Measurements from ENCODE around the gene LCE1A. TPM values are rescaled to one million over a fixed set of nuclear protein-coding genes. Genes with fewer than 3 reads are reported as not detected.

The LCE1A gene
- total and polyA plus RNA-seq, 7 experiments from 2014 or later = not detected

- H3K27me3 ChIP-seq (ENCODE audit: control insufficient read depth in 2 of 2, insufficient read depth in 2 of 2, low read length in 2 of 2) = no peaks in the 10 kb centered on the region
- POLR2A ChIA-PET = no interaction called here
- Mint-ChIP-seq H3K27ac (no peak within 1 kb of the TSS), H3K27me3 (peaks cover 6 to 31% (median 24%) of the 10 kb centered on the region in 5 donors), H3K4me3 (no peak within 1 kb of the TSS), H3K4me1 (no peaks in the 10 kb centered on the region), H3K9me3 (peaks cover 0 to 5% (median 0%) of the 10 kb centered on the region in 11 donors), H3K36me3 (no peaks in the 10 kb centered on the region)
- H3K9me3 ChIP-seq (ENCODE audit: control insufficient read depth in 2 of 3, low read length in 3 of 3) = no peaks in the 10 kb centered on the region
- no peak within 1 kb of the TSS for H3K27ac ChIP-seq (ENCODE audit: low read depth, low read length)
- no peak for ATAC-seq
- no peaks in the 10 kb centered on the region for H3K4me1 ChIP-seq (ENCODE audit: control insufficient read depth in 2 of 2, insufficient read depth in 2 of 2, low read length in 2 of 2)
- no peak within 1 kb of the TSS for H3K4me3 ChIP-seq (ENCODE audit: low read length)
- CTCF ChIA-PET = no interaction called here
- DNase-seq = no peak
- intact Hi-C loops (cut with micrococcal nuclease) = no loop called here
- H3K36me3 ChIP-seq (ENCODE audit: control insufficient read depth in 2 of 3, insufficient read depth in 3 of 3, low read length in 3 of 3) = no peaks in the 10 kb centered on the region
These were observed 20.7 kb upstream of the LCE1A start, which contains the start of gene LCE1C for GRCh38 chr1:152806576-152806975. Gene LCE1C, minus strand, starts transcription at chr1:152806651. Its CDS starts 1,173 bp downstream, at chr1:152805478.

- no peaks in the 10 kb centered on the region for H3K9me3 ChIP-seq (ENCODE audit: control insufficient read depth in 2 of 3, low read length in 3 of 3)
- Mint-ChIP-seq H3K4me1 (no peaks in the 10 kb centered on the region), H3K36me3 (no peaks in the 10 kb centered on the region), H3K27ac (no peak overlapping the region), H3K9me3 (peaks cover 0 to 5% (median 0%) of the 10 kb centered on the region in 11 donors), H3K4me3 (no peak overlapping the region), H3K27me3 (peaks cover 2 to 23% (median 12%) of the 10 kb centered on the region in 5 donors)
- no peak overlapping the region for H3K4me3 ChIP-seq (ENCODE audit: low read length)
- H3K27me3 ChIP-seq (ENCODE audit: control insufficient read depth in 2 of 2, insufficient read depth in 2 of 2, low read length in 2 of 2) = no peaks in the 10 kb centered on the region
- DNase-seq (no peak), ATAC-seq (no peak)
- ChIA-PET CTCF (no interaction called here), POLR2A (no interaction called here)
- no peaks in the 10 kb centered on the region for H3K4me1 ChIP-seq (ENCODE audit: control insufficient read depth in 2 of 2, insufficient read depth in 2 of 2, low read length in 2 of 2)
- no peak overlapping the region for H3K27ac ChIP-seq (ENCODE audit: low read depth, low read length)
- H3K36me3 ChIP-seq (ENCODE audit: control insufficient read depth in 2 of 3, insufficient read depth in 3 of 3, low read length in 3 of 3) = no peaks in the 10 kb centered on the region
- intact Hi-C loops (cut with micrococcal nuclease) = no loop called here
These were observed 16.2 kb upstream of the LCE1A start for GRCh38 chr1:152811050-152811449.

- H3K4me3 ChIP-seq (ENCODE audit: low read length) = no peak within 1 kb of the TSS
- ChIA-PET POLR2A (no interaction called here), CTCF (no interaction called here)
- Mint-ChIP-seq H3K27ac (no peak within 1 kb of the TSS), H3K9me3 (peaks cover 0 to 5% (median 0%) of the 10 kb centered on the region in 11 donors), H3K4me1 (no peaks in the 10 kb centered on the region), H3K36me3 (no peaks in the 10 kb centered on the region), H3K4me3 (no peak within 1 kb of the TSS), H3K27me3 (peaks cover 2 to 23% (median 10%) of the 10 kb centered on the region in 5 donors)
- H3K36me3 ChIP-seq (ENCODE audit: control insufficient read depth in 2 of 3, insufficient read depth in 3 of 3, low read length in 3 of 3) = no peaks in the 10 kb centered on the region
- no peaks in the 10 kb centered on the region for H3K27me3 ChIP-seq (ENCODE audit: control insufficient read depth in 2 of 2, insufficient read depth in 2 of 2, low read length in 2 of 2)
- H3K4me1 ChIP-seq (ENCODE audit: control insufficient read depth in 2 of 2, insufficient read depth in 2 of 2, low read length in 2 of 2) = no peaks in the 10 kb centered on the region
- ATAC-seq (no peak), DNase-seq (no peak)
- intact Hi-C loops (cut with micrococcal nuclease) = no loop called here
- H3K9me3 ChIP-seq (ENCODE audit: control insufficient read depth in 2 of 3, low read length in 3 of 3) = no peaks in the 10 kb centered on the region
- H3K27ac ChIP-seq (ENCODE audit: low read depth, low read length) = no peak within 1 kb of the TSS
These were observed 15.6 kb upstream of the LCE1A start, which contains the start of gene LCE1B for GRCh38 chr1:152811671-152812070. Gene LCE1B, plus strand, starts transcription at chr1:152811971. Its CDS starts 476 bp downstream, at chr1:152812447.

- no peaks in the 10 kb centered on the region for H3K4me1 ChIP-seq (ENCODE audit: control insufficient read depth in 2 of 2, insufficient read depth in 2 of 2, low read length in 2 of 2)
- no peak overlapping the region for H3K27ac Mint-ChIP-seq
- peaks cover 0 to 2% (median 0%) of the 10 kb centered on the region in 7 donors for H3K4me1 Mint-ChIP-seq
- CTCF ChIA-PET = no interaction called here
- peaks cover 2 to 26% (median 23%) of the 10 kb centered on the region in 5 donors for H3K27me3 Mint-ChIP-seq
- H3K36me3 Mint-ChIP-seq = no peaks in the 10 kb centered on the region
- no peaks in the 10 kb centered on the region for H3K27me3 ChIP-seq (ENCODE audit: control insufficient read depth in 2 of 2, insufficient read depth in 2 of 2, low read length in 2 of 2)
- H3K9me3 ChIP-seq (ENCODE audit: control insufficient read depth in 2 of 3, low read length in 3 of 3) = no peaks in the 10 kb centered on the region
- no peak for DNase-seq
- POLR2A ChIA-PET = no interaction called here
- peaks cover 0 to 2% (median 0%) of the 10 kb centered on the region in 11 donors for H3K9me3 Mint-ChIP-seq
- intact Hi-C loops (cut with micrococcal nuclease) = no loop called here
- ATAC-seq = no peak
- H3K4me3 Mint-ChIP-seq = no peak overlapping the region
- H3K36me3 ChIP-seq (ENCODE audit: control insufficient read depth in 2 of 3, insufficient read depth in 3 of 3, low read length in 3 of 3) = no peaks in the 10 kb centered on the region
- H3K27ac ChIP-seq (ENCODE audit: low read depth, low read length) = no peak overlapping the region
- no peak overlapping the region for H3K4me3 ChIP-seq (ENCODE audit: low read length)
These were observed 10.0 kb upstream of the LCE1A start for GRCh38 chr1:152817309-152817708.

- Mint-ChIP-seq H3K4me3 (no peak overlapping the region), H3K36me3 (peaks cover 0 to 3% (median 0%) of the 10 kb centered on the region in 5 donors), H3K27ac (no peak overlapping the region), H3K9me3 (peaks cover 0 to 5% (median 0%) of the 10 kb centered on the region in 11 donors), H3K27me3 (peaks cover 15 to 37% (median 27%) of the 10 kb centered on the region in 5 donors), H3K4me1 (peaks cover 0 to 2% (median 0%) of the 10 kb centered on the region in 7 donors)
- ATAC-seq = no peak
- no peak overlapping the region for H3K27ac ChIP-seq (ENCODE audit: low read depth, low read length)
- H3K36me3 ChIP-seq (ENCODE audit: control insufficient read depth in 2 of 3, insufficient read depth in 3 of 3, low read length in 3 of 3) = no peaks in the 10 kb centered on the region
- ChIA-PET POLR2A (no interaction called here), CTCF (no interaction called here)
- no peaks in the 10 kb centered on the region for H3K9me3 ChIP-seq (ENCODE audit: control insufficient read depth in 2 of 3, low read length in 3 of 3)
- intact Hi-C loops (cut with micrococcal nuclease) = no loop called here
- DNase-seq = no peak
- no peaks in the 10 kb centered on the region for H3K4me1 ChIP-seq (ENCODE audit: control insufficient read depth in 2 of 2, insufficient read depth in 2 of 2, low read length in 2 of 2)
- H3K4me3 ChIP-seq (ENCODE audit: low read length) = no peak overlapping the region
- peaks cover 0 to 4% of the 10 kb centered on the region in 2 donors for H3K27me3 ChIP-seq (ENCODE audit: control insufficient read depth in 2 of 2, insufficient read depth in 2 of 2, low read length in 2 of 2)
These were observed 4.0 kb upstream of the LCE1A start for GRCh38 chr1:152823294-152823693.

GRCh38 chr1:152824964-152825363, 2.3 kb upstream of the LCE1A start:
- Histone ChIP-seq H3K4me1 (ENCODE audit: control insufficient read depth in 2 of 2, insufficient read depth in 2 of 2, low read length in 2 of 2) (no peaks in the 10 kb centered on the region), H3K27ac (ENCODE audit: low read depth, low read length) (no peak overlapping the region), H3K27me3 (ENCODE audit: control insufficient read depth in 2 of 2, insufficient read depth in 2 of 2, low read length in 2 of 2) (peaks cover 0 to 4% of the 10 kb centered on the region in 2 donors), H3K4me3 (ENCODE audit: low read length) (no peak overlapping the region), H3K9me3 (ENCODE audit: control insufficient read depth in 2 of 3, low read length in 3 of 3) (no peaks in the 10 kb centered on the region), H3K36me3 (ENCODE audit: control insufficient read depth in 2 of 3, insufficient read depth in 3 of 3, low read length in 3 of 3) (no peaks in the 10 kb centered on the region)
- intact Hi-C loops (cut with micrococcal nuclease) = no loop called here
- Mint-ChIP-seq H3K4me1 (no peaks in the 10 kb centered on the region), H3K36me3 (peaks cover 0 to 3% (median 0%) of the 10 kb centered on the region in 5 donors), H3K9me3 (peaks cover 0 to 4% (median 0%) of the 10 kb centered on the region in 11 donors), H3K4me3 (no peak overlapping the region), H3K27me3 (peaks cover 18 to 52% (median 40%) of the 10 kb centered on the region in 5 donors), H3K27ac (no peak overlapping the region)
- ChIA-PET POLR2A (no interaction called here), CTCF (no interaction called here)
- DNase-seq = no peak
- no peak for ATAC-seq

- H3K27ac Mint-ChIP-seq = no peak overlapping the region
- CTCF ChIA-PET = no interaction called here
These were observed 9.6 kb downstream of the LCE1A start for GRCh38 chr1:152836870-152837269.

More at GRCh38 chr1:152836870-152837269, 9.6 kb downstream of the LCE1A start:
- no peak overlapping the region for H3K4me3 Mint-ChIP-seq
- ATAC-seq (no peak), DNase-seq (no peak)
- intact Hi-C loops (cut with micrococcal nuclease) = no loop called here
- Histone ChIP-seq H3K27ac (ENCODE audit: low read depth, low read length) (no peak overlapping the region), H3K4me1 (ENCODE audit: control insufficient read depth in 2 of 2, insufficient read depth in 2 of 2, low read length in 2 of 2) (no peaks in the 10 kb centered on the region), H3K4me3 (ENCODE audit: low read length) (no peak overlapping the region), H3K27me3 (ENCODE audit: control insufficient read depth in 2 of 2, insufficient read depth in 2 of 2, low read length in 2 of 2) (no peaks in the 10 kb centered on the region), H3K9me3 (ENCODE audit: control insufficient read depth in 2 of 3, low read length in 3 of 3) (no peaks in the 10 kb centered on the region), H3K36me3 (ENCODE audit: control insufficient read depth in 2 of 3, insufficient read depth in 3 of 3, low read length in 3 of 3) (no peaks in the 10 kb centered on the region)
- peaks cover 0 to 4% (median 0%) of the 10 kb centered on the region in 11 donors for H3K9me3 Mint-ChIP-seq
- peaks cover 5 to 35% (median 9%) of the 10 kb centered on the region in 5 donors for H3K27me3 Mint-ChIP-seq
- no peaks in the 10 kb centered on the region for H3K36me3 Mint-ChIP-seq
- H3K4me1 Mint-ChIP-seq = no peaks in the 10 kb centered on the region
- POLR2A ChIA-PET = no interaction called here
